ENCODE results near the gene RACGAP1. TPM values are rescaled to one million over a fixed set of nuclear protein-coding genes. Genes with fewer than 3 reads are reported as not detected.
A peak's percentile ranks its signal among the peaks of the same experiment; 100 is the strongest.

Gene RACGAP1
- total and polyA plus RNA-seq, 2 of the 8 experiments (the other 6 are each of a cell fraction or from before 2014, with no cell fraction given) = 18.0 to 66.3 TPM

GRCh38 chr12:50049254-50050118 lies 24.2 kb upstream of the RACGAP1 start:
- POLR2A ChIA-PET (ENCODE audit: partially characterized antibody) = interaction anchor here (0.6 to 1.3 kb wide), 4 partner anchors 10 to 271 kb away, joined by 3 to 5 read pairs (median 3); partner anchors contain the start of gene RACGAP1
- H3K4me3 ChIP-seq (ENCODE audit: extremely low read depth in 1 of 4, insufficient read depth in 2 of 4, low read depth in 3 of 4, low read length in 4 of 4) = peak overlapping the region in 1 of 4 experiments; percentile 55; a peak in 2 of 8 replicates
- DNase-seq (ENCODE audit: low read depth in 1 of 2, low spot score in 2 of 2) = no peak

More at GRCh38 chr12:50049254-50050118, 24.2 kb upstream of the RACGAP1 start:
- Histone ChIP-seq H3K27me3 (replicated peaks in 1 of 4; ENCODE audit: control insufficient read depth in 3 of 4, extremely low read depth in 1 of 4, insufficient read depth in 3 of 4, low read length in 3 of 4) (peaks cover 21 to 50% (median 40%) of the 10 kb centered on the region in 4 experiments), H3K4me2 (ENCODE audit: insufficient read depth in 1 of 2, low read depth in 2 of 2, low read length in 2 of 2) (peak overlapping the region; percentile 62 to 85; a peak in 3 of 4 replicates), H2BK120ac (replicated peaks; ENCODE audit: low read depth, low read length) (no peak overlapping the region), H2BK20ac (ENCODE audit: low read length) (no peak overlapping the region), H3K56ac (replicated peaks; ENCODE audit: insufficient read length, low read depth, low read length) (no peak overlapping the region), H4K20me1 (replicated peaks in 1 of 2; ENCODE audit: control insufficient read depth in 1 of 2, insufficient read depth in 2 of 2, low read length in 2 of 2) (no peaks in the 10 kb centered on the region), H4K91ac (replicated peaks; ENCODE audit: insufficient read length, low read length) (no peak overlapping the region), H3K18ac (ENCODE audit: extremely low read depth, low read length) (no peak overlapping the region), H3K4me1 (replicated peaks in 1 of 4; ENCODE audit: control insufficient read depth in 3 of 4, insufficient read depth in 4 of 4, low read length in 3 of 4) (peaks cover 4 to 8% (median 6%) of the 10 kb centered on the region in 4 experiments; a peak in 6 of 7 replicates), H3K36me3 (ENCODE audit: control insufficient read depth in 2 of 4, insufficient read depth in 4 of 4, low read length in 3 of 4) (no peaks in the 10 kb centered on the region), H3K9ac (replicated peaks in 1 of 4; ENCODE audit: extremely low read depth in 1 of 4, low read depth in 3 of 4, low read length in 3 of 4) (no peak overlapping the region), H3K14ac (ENCODE audit: insufficient read length) (no peak overlapping the region), H4K8ac (ENCODE audit: extremely low read depth, insufficient read depth, low read length) (no peak overlapping the region), H2AFZ (ENCODE audit: low read length) (peak overlapping the region; percentile 9; the same call in 1 of the 2 replicates), H4K5ac (ENCODE audit: insufficient read length, low read depth, low read length) (no peak overlapping the region), H3K79me1 (ENCODE audit: low read depth, low read length) (no peaks in the 10 kb centered on the region), H3K27ac (ENCODE audit: low read depth, low read length) (no peak overlapping the region), H3K9me3 (ENCODE audit: insufficient read depth in 2 of 2, low read depth in 1 of 2, low read length in 1 of 2) (no peaks in the 10 kb centered on the region), H3K23me2 (ENCODE audit: low read depth, low read length) (peaks cover 8% of the 10 kb centered on the region; the same call in 1 of the 2 replicates), H3K79me2 (ENCODE audit: control insufficient read depth in 1 of 2, insufficient read depth in 2 of 2, low read length in 2 of 2) (no peaks in the 10 kb centered on the region), H2BK15ac (ENCODE audit: low read length) (no peak overlapping the region), H3K4ac (replicated peaks; ENCODE audit: insufficient read length, low read depth, low read length) (no peak overlapping the region), H2AK5ac (ENCODE audit: low read depth, low read length) (no peak overlapping the region), H3K23ac (ENCODE audit: insufficient read length) (no peak overlapping the region), H2BK5ac (ENCODE audit: low read depth, low read length) (no peak overlapping the region), H2BK12ac (ENCODE audit: low read depth, low read length) (no peak overlapping the region)
- no peak for FAIRE-seq
- no peak for TF ChIP-seq NANOG (IDR thresholded peaks at IDR 0.05; ENCODE audit: insufficient read depth, low read depth, low read length, poor library complexity, severe bottlenecking)
- no peak for TF ChIP-seq PHF8 (conservative IDR thresholded peaks at IDR 0.05; ENCODE audit: low read depth, low read length)
- TF ChIP-seq CTCF (IDR thresholded peaks at IDR 0.05; ENCODE audit: control extremely low read depth in 1 of 3, insufficient read depth in 1 of 3, low read depth in 1 of 3, low read length in 3 of 3) = no peak
- no peak for TF ChIP-seq FOSL1 (IDR thresholded peaks at IDR 0.05; ENCODE audit: insufficient read depth, low read depth, low read length)
- WGBS, 2 experiments (ENCODE audit: extremely low coverage in 1 of 2, insufficient coverage in 1 of 2, insufficient read length in 1 of 2, insufficient replicate concordance in 2 of 2, low coverage in 1 of 2, low lambda C conversion rate in 2 of 2, missing lambda C conversion rate in 1 of 2) = 80% methylated on average over 3 of the region's 3 CpGs; no CpG with 5 or more reads in 1 of the 2 experiments
- CTCF ChIA-PET (ENCODE audit: partially characterized antibody) = interaction anchor here (0.6 to 10.7 kb wide), 13 partner anchors 11 to 877 kb away, joined by 3 to 257 read pairs (median 3); no protein-coding TSS in a partner anchor
